NCI-H146 treated with DMSO at 0.1 percent for 48 hours (cell line): ENCODE data around the gene UBB.

Source experiments
- DNase-seq: peaks from one replicate; lab custom pipeline; 2025; ENCODE audit not compliant: unreplicated experiment; lab: John Stamatoyannopoulos, UW

The UBB gene

GRCh38 chr17:16380640-16381495 is at the start of gene UBB:
UBB (plus strand) TSS chr17:16381091; CDS start chr17:16381908, 817 bp downstream.
- DNase-seq = peak; percentile 80

- no peak for DNase-seq
Observed at GRCh38 chr17:16338391-16338790, 42.5 kb upstream of the UBB start.

- DNase-seq = no peak
Observed at GRCh38 chr17:16339402-16339801, 41.5 kb upstream of the UBB start.

- no peak for DNase-seq
Observed at GRCh38 chr17:16339959-16340358, 40.9 kb upstream of the UBB start.

GRCh38 chr17:16342979-16343378 is 37.9 kb upstream of the UBB start:
- no peak for DNase-seq

GRCh38 chr17:16343569-16343968 is 37.3 kb upstream of the UBB start:
- DNase-seq = no peak

- DNase-seq = no peak
Observed at GRCh38 chr17:16345565-16345964, 35.3 kb upstream of the UBB start.

- DNase-seq = no peak
Observed at GRCh38 chr17:16346721-16347271, 34.1 kb upstream of the UBB start.

- DNase-seq = no peak
Observed at GRCh38 chr17:16348586-16348985, 32.3 kb upstream of the UBB start.

GRCh38 chr17:16349431-16349830 is 31.5 kb upstream of the UBB start:
- no peak for DNase-seq

GRCh38 chr17:16351831-16352230 is 29.1 kb upstream of the UBB start:
- DNase-seq = no peak

GRCh38 chr17:16352303-16352666 is 28.6 kb upstream of the UBB start:
- DNase-seq = peak; percentile 79

GRCh38 chr17:16352667-16353316 is 28.1 kb upstream of the UBB start:
- no peak for DNase-seq

GRCh38 chr17:16353317-16354174 is 27.3 kb upstream of the UBB start, which contains the start of gene CENPV:
CENPV (minus strand) TSS chr17:16353469; CDS start chr17:16353436, 33 bp downstream.
- peak; percentile 45 for DNase-seq

GRCh38 chr17:16354585-16354984 is 26.3 kb upstream of the UBB start:
- DNase-seq = no peak

- DNase-seq = no peak
Observed at GRCh38 chr17:16358394-16358793, 22.5 kb upstream of the UBB start.

- no peak for DNase-seq
Observed at GRCh38 chr17:16361874-16362273, 19.0 kb upstream of the UBB start.

GRCh38 chr17:16363749-16364536 is 16.9 kb upstream of the UBB start:
- DNase-seq = peak; percentile 69

GRCh38 chr17:16364625-16365024 is 16.3 kb upstream of the UBB start:
- no peak for DNase-seq

GRCh38 chr17:16371742-16372141 is 9.1 kb upstream of the UBB start:
- no peak for DNase-seq
